ENCODE data around the gene POR.

The POR gene

DNA sequence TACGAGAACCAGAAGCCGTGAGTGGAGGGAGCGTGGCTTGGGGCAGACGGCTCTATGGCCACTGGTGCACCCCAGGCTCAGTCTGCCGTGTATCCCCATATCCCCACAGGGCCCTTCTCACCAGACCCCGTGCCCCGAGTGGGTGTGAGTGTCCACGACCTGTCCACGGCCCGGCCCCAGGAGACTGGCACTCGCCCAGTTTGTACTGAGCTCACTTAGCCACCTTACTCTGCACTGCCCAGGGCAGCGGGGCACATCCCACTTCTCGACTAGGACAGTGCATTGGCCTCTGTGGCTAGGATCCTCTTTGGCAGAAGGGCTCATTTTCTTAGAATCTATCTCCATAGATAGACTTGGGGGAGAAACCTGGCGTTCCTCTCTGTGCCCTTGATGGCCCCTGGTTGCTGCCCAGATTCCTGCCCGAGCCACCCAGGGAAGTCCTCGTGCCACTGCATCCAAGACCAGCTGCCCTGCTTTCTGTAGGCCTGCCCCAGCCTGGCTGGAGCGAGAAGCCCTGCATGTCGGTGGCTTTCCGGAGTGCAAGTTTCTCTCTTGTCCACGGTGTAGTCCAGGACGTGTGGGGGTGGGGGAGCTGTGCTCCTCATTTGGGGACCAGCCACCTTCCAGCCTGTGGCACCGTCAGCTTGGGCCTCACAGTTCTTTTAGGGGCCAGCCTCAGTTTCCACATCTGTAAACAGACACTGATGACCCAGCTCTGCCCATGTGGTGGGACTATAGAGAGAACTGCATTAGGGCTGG is 67.5 kb downstream of the POR start:
- no peak for DNase-seq (ENCODE audit: low read depth)
- no peak overlapping the region for H3K4me3 ChIP-seq (ENCODE audit: control insufficient read depth, low read depth, low read length)
- TF ChIP-seq, protein P1, sequence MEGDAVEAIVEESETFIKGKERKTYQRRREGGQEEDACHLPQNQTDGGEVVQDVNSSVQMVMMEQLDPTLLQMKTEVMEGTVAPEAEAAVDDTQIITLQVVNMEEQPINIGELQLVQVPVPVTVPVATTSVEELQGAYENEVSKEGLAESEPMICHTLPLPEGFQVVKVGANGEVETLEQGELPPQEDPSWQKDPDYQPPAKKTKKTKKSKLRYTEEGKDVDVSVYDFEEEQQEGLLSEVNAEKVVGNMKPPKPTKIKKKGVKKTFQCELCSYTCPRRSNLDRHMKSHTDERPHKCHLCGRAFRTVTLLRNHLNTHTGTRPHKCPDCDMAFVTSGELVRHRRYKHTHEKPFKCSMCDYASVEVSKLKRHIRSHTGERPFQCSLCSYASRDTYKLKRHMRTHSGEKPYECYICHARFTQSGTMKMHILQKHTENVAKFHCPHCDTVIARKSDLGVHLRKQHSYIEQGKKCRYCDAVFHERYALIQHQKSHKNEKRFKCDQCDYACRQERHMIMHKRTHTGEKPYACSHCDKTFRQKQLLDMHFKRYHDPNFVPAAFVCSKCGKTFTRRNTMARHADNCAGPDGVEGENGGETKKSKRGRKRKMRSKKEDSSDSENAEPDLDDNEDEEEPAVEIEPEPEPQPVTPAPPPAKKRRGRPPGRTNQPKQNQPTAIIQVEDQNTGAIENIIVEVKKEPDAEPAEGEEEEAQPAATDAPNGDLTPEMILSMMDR (IDR thresholded peaks at IDR 0.05; ENCODE audit: control insufficient read depth, insufficient read depth, low read depth, low read length, missing control alignments): no peak

DNA sequence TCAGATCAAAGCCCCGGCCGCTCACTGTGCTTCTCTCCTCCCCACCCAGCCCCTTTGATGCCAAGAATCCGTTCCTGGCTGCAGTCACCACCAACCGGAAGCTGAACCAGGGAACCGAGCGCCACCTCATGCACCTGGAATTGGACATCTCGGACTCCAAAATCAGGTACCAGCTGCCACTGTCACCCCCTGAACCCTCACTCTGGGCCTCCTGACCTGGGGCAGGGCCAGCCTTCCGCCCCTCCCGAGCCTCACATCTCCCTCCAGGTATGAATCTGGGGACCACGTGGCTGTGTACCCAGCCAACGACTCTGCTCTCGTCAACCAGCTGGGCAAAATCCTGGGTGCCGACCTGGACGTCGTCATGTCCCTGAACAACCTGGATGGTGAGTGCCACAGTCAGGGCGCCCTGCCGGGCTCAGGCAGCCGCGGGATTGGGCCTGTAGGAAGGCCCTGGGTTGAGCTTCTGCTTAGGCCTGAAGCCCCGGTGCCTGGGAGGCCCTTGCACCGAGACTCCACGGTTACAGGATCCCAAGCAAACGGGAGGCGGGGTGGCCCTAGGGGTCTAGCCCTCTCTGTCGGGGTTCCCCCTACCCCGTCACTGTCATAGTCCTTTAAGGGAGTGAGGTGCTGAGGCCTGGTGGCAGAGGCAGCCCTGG is 68.6 kb downstream of the POR start:
- no peak overlapping the region for H3K4me3 ChIP-seq (ENCODE audit: control insufficient read depth, low read depth, low read length)
- no peak for DNase-seq (ENCODE audit: low read depth)
- TF ChIP-seq, protein P1 (IDR thresholded peaks at IDR 0.05; ENCODE audit: control insufficient read depth, insufficient read depth, low read depth, low read length, missing control alignments): no peak

DNA sequence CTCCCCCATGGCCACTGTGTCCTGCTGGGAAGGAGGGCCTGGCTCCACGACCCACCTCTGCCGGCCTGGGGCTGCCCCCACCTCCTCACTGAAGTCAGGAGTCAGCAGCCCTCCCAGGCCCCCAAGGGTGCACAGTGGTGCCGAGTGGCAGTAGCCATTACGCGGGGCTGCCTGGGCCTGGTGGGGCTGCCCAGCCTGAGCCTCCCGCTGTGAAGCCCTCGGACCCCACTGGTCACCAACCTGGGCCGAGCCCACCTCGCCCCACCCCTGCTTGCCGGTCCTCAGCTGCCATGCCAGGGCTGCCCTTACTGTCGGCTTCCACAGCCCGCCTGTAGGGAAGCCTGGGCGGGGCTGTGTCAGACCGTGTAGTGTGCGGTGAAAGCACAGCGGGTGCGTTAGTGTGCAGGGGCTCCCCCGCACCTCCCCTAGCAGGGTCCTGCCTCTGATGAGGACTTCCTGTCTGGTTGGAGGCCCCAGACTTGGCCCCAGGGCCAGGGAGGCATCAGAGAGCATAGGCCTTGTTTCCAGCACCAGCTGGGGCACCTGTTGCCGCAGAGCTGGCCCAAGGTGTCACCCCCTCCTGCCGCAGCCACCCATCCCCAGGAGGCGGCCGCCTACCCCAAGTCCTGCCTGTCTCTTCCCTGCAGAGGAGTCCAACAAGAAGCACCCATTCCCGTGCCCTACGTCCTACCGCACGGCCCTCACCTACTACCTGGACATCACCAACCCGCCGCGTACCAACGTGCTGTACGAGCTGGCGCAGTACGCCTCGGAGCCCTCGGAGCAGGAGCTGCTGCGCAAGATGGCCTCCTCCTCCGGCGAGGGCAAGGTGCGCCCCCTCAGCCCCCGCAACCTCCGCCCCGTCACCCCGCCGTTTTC is 69.4 kb downstream of the POR start:
- DNase-seq (ENCODE audit: low read depth): no peak
- TF ChIP-seq, protein P1 (IDR thresholded peaks at IDR 0.05; ENCODE audit: control insufficient read depth, insufficient read depth, low read depth, low read length, missing control alignments): no peak
- no peak overlapping the region for H3K4me3 ChIP-seq (ENCODE audit: control insufficient read depth, low read depth, low read length)

DNA sequence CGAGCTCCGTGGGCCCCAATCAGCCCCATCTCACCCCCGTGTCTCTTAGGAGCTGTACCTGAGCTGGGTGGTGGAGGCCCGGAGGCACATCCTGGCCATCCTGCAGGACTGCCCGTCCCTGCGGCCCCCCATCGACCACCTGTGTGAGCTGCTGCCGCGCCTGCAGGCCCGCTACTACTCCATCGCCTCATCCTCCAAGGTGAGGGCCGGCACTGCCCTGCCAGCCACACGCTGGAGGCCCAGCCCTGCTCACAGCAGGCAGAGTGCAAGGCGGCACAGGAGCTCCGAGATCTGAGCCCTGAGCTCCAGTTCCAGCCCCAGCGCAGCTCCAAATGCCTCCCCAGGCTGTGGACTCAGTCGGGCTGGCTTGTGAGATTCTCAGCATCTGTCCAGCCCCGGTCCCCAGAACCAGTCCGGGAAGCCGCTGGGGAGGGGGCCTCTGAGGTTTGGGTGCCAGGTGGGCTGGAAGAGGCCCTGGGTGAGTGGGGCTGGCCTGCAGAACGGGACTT is 70.1 kb downstream of the POR start:
- TF ChIP-seq, protein P1 (IDR thresholded peaks at IDR 0.05; ENCODE audit: control insufficient read depth, insufficient read depth, low read depth, low read length, missing control alignments): no peak
- H3K4me3 ChIP-seq (ENCODE audit: control insufficient read depth, low read depth, low read length): no peak overlapping the region
- DNase-seq (ENCODE audit: low read depth): no peak

DNA sequence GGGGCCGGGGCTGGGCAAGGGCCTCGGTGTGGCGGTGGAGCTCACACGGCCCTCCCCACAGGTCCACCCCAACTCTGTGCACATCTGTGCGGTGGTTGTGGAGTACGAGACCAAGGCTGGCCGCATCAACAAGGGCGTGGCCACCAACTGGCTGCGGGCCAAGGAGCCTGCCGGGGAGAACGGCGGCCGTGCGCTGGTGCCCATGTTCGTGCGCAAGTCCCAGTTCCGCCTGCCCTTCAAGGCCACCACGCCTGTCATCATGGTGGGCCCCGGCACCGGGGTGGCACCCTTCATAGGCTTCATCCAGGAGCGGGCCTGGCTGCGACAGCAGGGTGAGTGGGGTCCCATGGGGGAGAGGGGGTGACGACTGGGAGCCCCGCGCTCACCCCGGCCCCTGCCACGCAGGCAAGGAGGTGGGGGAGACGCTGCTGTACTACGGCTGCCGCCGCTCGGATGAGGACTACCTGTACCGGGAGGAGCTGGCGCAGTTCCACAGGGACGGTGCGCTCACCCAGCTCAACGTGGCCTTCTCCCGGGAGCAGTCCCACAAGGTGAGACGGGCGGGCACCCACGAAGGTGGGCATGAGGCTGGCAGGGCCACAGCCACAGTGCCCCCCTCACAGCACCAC is 70.7 kb downstream of the POR start:
- no peak for DNase-seq (ENCODE audit: low read depth)
- TF ChIP-seq, protein P1 (IDR thresholded peaks at IDR 0.05; ENCODE audit: control insufficient read depth, insufficient read depth, low read depth, low read length, missing control alignments): no peak
- no peak overlapping the region for H3K4me3 ChIP-seq (ENCODE audit: control insufficient read depth, low read depth, low read length)

All from AG09309 (cell line).